Mesothelial cell of epicardium (in vitro differentiated cells): ENCODE results near the gene PROSER2. TPM values are rescaled to one million over a fixed set of nuclear protein-coding genes. Genes with fewer than 3 reads are reported as not detected.

Source experiments
- DNase-seq, 2 experiments: peaks; one replicate each; pipeline ENCODE4 v3.0.0; 2021; ENCODE audit warnings: low spot score in 2 of 2; ENCODE audit not compliant: unreplicated experiment in 2 of 2
- H3K27ac Mint-ChIP-seq: 2 replicates; pipeline ENCODE4 v1.8.0; 2021; ENCODE audit warnings: mixed read lengths
- H3K27me3 Mint-ChIP-seq: 2 replicates; pipeline ENCODE4 v1.8.0; 2021; ENCODE audit warnings: low read depth, mixed read lengths
- H3K36me3 Mint-ChIP-seq: 2 replicates; pipeline ENCODE4 v1.8.0; 2021; ENCODE audit warnings: mixed read lengths
- H3K4me1 Mint-ChIP-seq: 2 replicates; pipeline ENCODE4 v1.8.0; 2021; ENCODE audit warnings: mixed read lengths
- H3K4me3 Mint-ChIP-seq: 2 replicates; pipeline ENCODE4 v1.8.0; 2021; ENCODE audit warnings: mild to moderate bottlenecking, moderate library complexity, mixed read lengths
- H3K9me3 Mint-ChIP-seq: 2 replicates; pipeline ENCODE4 v1.8.0; 2021; ENCODE audit warnings: mixed read lengths
- CTCF ChIP-seq: fragments of 200-600 bp; sonication (generic); IDR thresholded peaks from one replicate; pipeline ENCODE4 v1.5.0; 2021; ENCODE audit warnings: antibody characterized with exemption; ENCODE audit not compliant: unreplicated experiment
- total RNA-seq: library from RNA; stranded (reverse); gene quantifications from 3 replicates; pipeline ENCODE4 v1.2.1, GENCODE V29; 2021

Gene PROSER2
- total RNA-seq, 1 donor from 2014 or later, result 17.8 TPM

- Mint-ChIP-seq H3K4me1 (peaks cover 48% of the 10 kb centered on the region), H3K27me3 (no peaks in the 10 kb centered on the region), H3K27ac (no peak overlapping the region), H3K4me3 (no peak overlapping the region), H3K36me3 (peaks cover 12% of the 10 kb centered on the region), H3K9me3 (no peaks in the 10 kb centered on the region)
- no peak for TF ChIP-seq CTCF
- no peak for DNase-seq
These were observed 46.1 kb downstream of the PROSER2 start for GRCh38 chr10:11869219-11869618.

GRCh38 chr10:11869743-11870460 lies 46.7 kb downstream of the PROSER2 start:
- no peak for DNase-seq
- no peak for TF ChIP-seq CTCF
- peaks cover 53% of the 10 kb centered on the region for H3K4me1 Mint-ChIP-seq
- no peak overlapping the region for H3K27ac Mint-ChIP-seq
- H3K4me3 Mint-ChIP-seq, result no peak overlapping the region
- no peaks in the 10 kb centered on the region for H3K9me3 Mint-ChIP-seq
- no peaks in the 10 kb centered on the region for H3K27me3 Mint-ChIP-seq
- peaks cover 11% of the 10 kb centered on the region for H3K36me3 Mint-ChIP-seq

- no peaks in the 10 kb centered on the region for H3K27me3 Mint-ChIP-seq
- H3K36me3 Mint-ChIP-seq, result peaks cover 11% of the 10 kb centered on the region
- H3K9me3 Mint-ChIP-seq, result no peaks in the 10 kb centered on the region
- H3K4me1 Mint-ChIP-seq, result peaks cover 53% of the 10 kb centered on the region
- H3K4me3 Mint-ChIP-seq, result no peak overlapping the region
- no peak for DNase-seq
- H3K27ac Mint-ChIP-seq, result peak overlapping the region; percentile 59
- TF ChIP-seq CTCF, result no peak
These were observed 47.3 kb downstream of the PROSER2 start for GRCh38 chr10:11870461-11870780.

GRCh38 chr10:11870900-11871400 lies 47.8 kb downstream of the PROSER2 start:
- H3K36me3 Mint-ChIP-seq, result peaks cover 7% of the 10 kb centered on the region

GRCh38 chr10:11871466-11871865 lies 48.3 kb downstream of the PROSER2 start:
- no peak for TF ChIP-seq CTCF
- H3K9me3 Mint-ChIP-seq, result no peaks in the 10 kb centered on the region
- no peak for DNase-seq
- H3K4me1 Mint-ChIP-seq, result peaks cover 57% of the 10 kb centered on the region
- H3K27me3 Mint-ChIP-seq, result no peaks in the 10 kb centered on the region
- H3K27ac Mint-ChIP-seq, result peak overlapping the region; percentile 78
- H3K4me3 Mint-ChIP-seq, result no peak overlapping the region
- peaks cover 6% of the 10 kb centered on the region for H3K36me3 Mint-ChIP-seq

More at GRCh38 chr10:11870900-11871400, 47.8 kb downstream of the PROSER2 start:
- H3K27ac Mint-ChIP-seq, result peak overlapping the region; percentile 78
- DNase-seq, result no peak
- no peaks in the 10 kb centered on the region for H3K9me3 Mint-ChIP-seq
- H3K4me1 Mint-ChIP-seq, result peaks cover 53% of the 10 kb centered on the region
- no peaks in the 10 kb centered on the region for H3K27me3 Mint-ChIP-seq
- no peak for TF ChIP-seq CTCF
- no peak overlapping the region for H3K4me3 Mint-ChIP-seq
